HUES48 (cell line): Measurements from ENCODE around the gene PPP1CA.

Source experiments
- H3K27ac ChIP-seq: one replicate; pipeline ENCODE4 v1.7.0; 2013; ENCODE audit warnings: low read depth, low read length, inconsistent platforms
- H3K27me3 ChIP-seq: 2 replicates; pipeline ENCODE4 v1.6.1; 2013; ENCODE audit warnings: mild to moderate bottlenecking, low read length; ENCODE audit not compliant: control insufficient read depth, insufficient read depth
- H3K36me3 ChIP-seq: 2 replicates; pipeline ENCODE4 v1.6.1; 2013; ENCODE audit warnings: low read length; ENCODE audit not compliant: control insufficient read depth, insufficient read depth
- H3K4me1 ChIP-seq: 2 replicates; pipeline ENCODE4 v1.6.1; 2013; ENCODE audit warnings: mild to moderate bottlenecking, low read length; ENCODE audit not compliant: control insufficient read depth, insufficient read depth
- H3K4me3 ChIP-seq: 2 replicates; pipeline ENCODE4 v1.5.1; 2013; ENCODE audit warnings: mild to moderate bottlenecking, low read depth, low read length
- H3K9ac ChIP-seq: 2 replicates; pipeline ENCODE4 v1.6.1; 2013; ENCODE audit warnings: mild to moderate bottlenecking, low read depth, low read length, moderate library complexity
- H3K9me3 ChIP-seq: 2 replicates; pipeline ENCODE4 v1.6.1; 2013; ENCODE audit warnings: low read length; ENCODE audit not compliant: control insufficient read depth, insufficient read depth

The PPP1CA gene

DNA sequence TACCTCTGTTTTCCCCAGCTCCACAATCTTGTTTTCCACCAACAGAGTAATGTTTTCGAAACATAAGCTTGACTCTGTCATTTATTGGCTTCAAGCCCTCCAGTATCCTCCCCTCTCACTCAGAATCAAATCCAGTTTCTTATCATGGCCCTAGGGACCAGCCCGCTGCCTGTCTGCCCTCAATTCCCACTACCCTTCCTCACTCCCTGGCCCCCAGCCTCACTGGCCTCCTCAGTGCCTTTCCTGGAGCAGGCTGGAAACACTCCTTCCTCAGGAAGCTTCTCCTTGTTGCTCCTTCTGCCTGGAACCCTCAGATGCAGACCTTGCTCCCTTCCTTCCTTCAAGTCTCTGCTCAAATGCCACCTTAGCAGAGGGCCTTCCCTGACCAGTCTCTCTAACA, 52.2 kb downstream of the PPP1CA start:
- H3K4me3 ChIP-seq = no peak overlapping the region
- H3K27me3 ChIP-seq = no peaks in the 10 kb centered on the region
- no peak overlapping the region for H3K9ac ChIP-seq
- no peaks in the 10 kb centered on the region for H3K9me3 ChIP-seq
- H3K4me1 ChIP-seq = peaks cover 12% of the 10 kb centered on the region
- H3K36me3 ChIP-seq = no peaks in the 10 kb centered on the region
- no peak overlapping the region for H3K27ac ChIP-seq

DNA sequence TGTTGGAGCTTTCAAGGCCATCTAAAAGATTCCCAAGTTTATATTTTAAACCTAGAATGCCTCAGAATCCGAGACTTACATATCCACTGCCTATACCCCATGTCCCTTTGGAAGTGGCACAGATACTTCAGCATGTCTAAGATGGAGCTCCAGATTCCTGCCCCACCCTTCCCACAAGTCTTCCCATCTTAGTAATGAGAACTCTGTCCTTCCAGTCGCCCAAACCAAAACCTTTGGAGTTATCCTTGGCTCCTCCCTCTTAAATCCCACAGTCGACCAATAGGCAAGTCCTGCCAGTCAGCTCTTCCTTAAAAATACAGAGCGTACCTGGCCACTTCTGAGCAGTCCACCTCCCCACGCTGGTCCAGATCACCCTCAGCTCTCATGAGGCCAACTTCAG, 52.6 kb downstream of the PPP1CA start:
- Histone ChIP-seq H3K4me1 (peaks cover 8% of the 10 kb centered on the region), H3K27me3 (no peaks in the 10 kb centered on the region), H3K9me3 (no peaks in the 10 kb centered on the region), H3K27ac (no peak overlapping the region), H3K36me3 (no peaks in the 10 kb centered on the region), H3K4me3 (no peak overlapping the region), H3K9ac (no peak overlapping the region)
